ENCODE results near the gene EPHB2.

Gene EPHB2

GRCh38 chr1:22717037-22717760 is 6.6 kb downstream of the EPHB2 start:
- in situ Hi-C loops (cut with HindIII; ENCODE audit: low sequenced_read_pairs): loop anchor here (25.0 kb wide), 1 partner anchor 170 kb away; no protein-coding TSS in a partner anchor

DNA sequence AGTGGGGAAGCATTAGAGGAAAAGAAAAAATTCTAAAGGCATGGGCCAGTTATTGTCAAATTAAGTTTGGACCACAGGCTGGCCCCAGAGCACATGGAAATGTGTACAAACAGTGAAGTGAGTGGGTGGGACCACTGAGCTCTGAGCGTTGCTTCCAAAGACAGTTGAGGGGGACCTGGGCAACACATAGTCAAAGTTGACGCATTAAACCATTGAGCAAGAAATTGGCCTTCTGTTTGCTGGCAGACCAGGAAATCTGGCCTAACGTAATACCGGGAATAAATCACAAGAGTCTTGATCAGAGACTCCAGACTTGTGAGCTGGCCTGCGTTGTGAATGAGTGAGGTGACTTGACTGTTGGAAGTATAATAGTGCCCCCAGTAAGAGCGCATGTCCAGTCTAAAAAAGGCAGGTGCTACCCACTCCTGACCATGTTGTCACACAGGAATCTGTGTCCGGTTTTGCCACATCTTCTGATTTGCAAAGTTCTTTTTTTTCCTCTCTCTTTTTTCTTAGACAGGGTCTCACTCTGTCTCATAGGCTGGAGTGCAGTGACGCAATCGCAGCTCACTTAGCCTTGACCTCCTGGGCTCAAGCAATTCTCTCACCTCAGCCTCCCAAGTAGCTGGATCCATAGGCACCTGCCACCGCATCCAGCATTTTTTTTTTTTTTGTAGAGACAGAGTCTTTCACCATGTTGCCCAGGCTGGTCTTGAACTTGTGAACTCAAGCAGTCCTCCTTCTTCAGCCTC is 10.7 kb downstream of the EPHB2 start:
- in situ Hi-C loops (cut with HindIII; ENCODE audit: low sequenced_read_pairs): loop anchor here (5.0 to 25.0 kb wide), 2 partner anchors 54 to 166 kb away; no protein-coding TSS in a partner anchor

GRCh38 chr1:22722901-22723550 is 12.4 kb downstream of the EPHB2 start:
- in situ Hi-C loops (cut with HindIII; ENCODE audit: low sequenced_read_pairs): loop anchor here (5.0 to 25.0 kb wide), 2 partner anchors 56 to 164 kb away; no protein-coding TSS in a partner anchor

DNA sequence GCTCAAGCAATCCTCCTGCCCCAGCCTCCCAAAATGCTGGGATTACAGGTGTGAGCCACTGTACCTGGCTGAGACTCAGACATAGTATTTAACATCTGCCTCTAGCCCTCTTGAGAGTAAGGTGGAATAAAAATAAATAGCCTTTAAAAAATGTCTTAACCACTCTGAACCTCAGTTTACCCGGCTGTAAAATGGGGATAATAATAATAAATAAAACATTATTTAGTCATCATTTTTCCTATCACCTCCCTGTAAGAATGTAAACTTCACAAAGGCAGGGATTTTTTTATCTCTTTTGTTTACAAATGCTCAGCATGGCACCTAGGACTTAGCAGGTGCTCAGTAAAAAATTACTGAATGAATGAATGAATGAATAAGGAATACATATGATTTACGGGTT is 17.2 kb downstream of the EPHB2 start:
- in situ Hi-C loops (cut with HindIII; ENCODE audit: low sequenced_read_pairs): no loop called here

- in situ Hi-C loops (cut with HindIII; ENCODE audit: low sequenced_read_pairs): no loop called here
Observed at GRCh38 chr1:22728751-22729399, 18.2 kb downstream of the EPHB2 start.

- in situ Hi-C loops (cut with HindIII; ENCODE audit: low sequenced_read_pairs): no loop called here
Observed at GRCh38 chr1:22729400-22729773, 18.7 kb downstream of the EPHB2 start.

GRCh38 chr1:22729912-22730311 is 19.3 kb downstream of the EPHB2 start:
- in situ Hi-C loops (cut with HindIII; ENCODE audit: low sequenced_read_pairs): no loop called here

GRCh38 chr1:22731924-22732720 is 21.5 kb downstream of the EPHB2 start:
- in situ Hi-C loops (cut with HindIII; ENCODE audit: low sequenced_read_pairs): no loop called here

DNA sequence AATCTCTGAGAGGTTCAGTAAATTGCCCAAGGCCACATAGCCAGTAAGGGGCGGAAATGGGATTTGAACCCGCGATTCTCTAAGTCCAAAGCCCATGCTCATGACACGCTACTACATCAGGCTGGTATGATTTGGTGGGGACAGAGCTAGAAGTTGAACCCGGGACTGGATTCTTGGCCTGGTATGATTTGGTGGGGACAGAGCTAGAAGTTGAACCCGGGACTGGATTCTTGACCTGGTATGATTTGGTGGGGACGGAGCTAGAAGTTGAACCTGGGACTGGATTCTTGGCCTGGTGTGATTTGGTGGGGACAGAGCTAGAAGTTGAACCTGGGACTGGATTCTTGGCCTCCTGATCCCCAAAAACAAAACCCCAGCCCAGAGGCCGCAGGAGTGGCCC is 23.0 kb downstream of the EPHB2 start:
- in situ Hi-C loops (cut with HindIII; ENCODE audit: low sequenced_read_pairs): no loop called here

DNA sequence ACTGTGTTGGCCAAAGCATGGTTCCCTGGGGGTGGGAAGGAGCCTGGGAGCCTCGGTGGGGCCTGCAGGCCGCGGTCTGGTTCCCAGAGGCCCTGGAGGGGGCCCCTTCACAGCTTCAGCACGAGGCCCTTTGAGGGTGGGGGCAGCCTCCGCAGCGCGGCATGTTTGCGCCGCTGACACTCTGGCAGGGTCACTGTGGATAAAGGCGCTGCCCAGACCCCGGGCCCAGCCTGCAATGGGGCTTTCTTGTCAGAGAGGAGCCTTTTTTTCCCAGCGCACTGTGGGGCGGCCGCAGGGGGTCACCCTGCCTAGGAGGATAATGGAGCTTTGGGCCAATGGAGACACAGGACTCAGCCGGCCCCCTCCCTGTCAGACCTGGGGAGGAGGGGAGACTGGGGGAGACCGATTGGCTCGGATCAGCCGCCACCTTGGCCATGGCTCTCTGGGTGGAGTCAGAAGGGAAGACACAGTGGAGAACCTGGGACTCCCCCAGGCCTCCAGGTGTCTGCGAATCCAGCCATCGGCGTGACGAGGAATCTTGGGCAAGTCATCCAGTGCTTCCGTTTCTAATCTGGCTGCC is 26.0 kb downstream of the EPHB2 start:
- in situ Hi-C loops (cut with HindIII; ENCODE audit: low sequenced_read_pairs): no loop called here

DNA sequence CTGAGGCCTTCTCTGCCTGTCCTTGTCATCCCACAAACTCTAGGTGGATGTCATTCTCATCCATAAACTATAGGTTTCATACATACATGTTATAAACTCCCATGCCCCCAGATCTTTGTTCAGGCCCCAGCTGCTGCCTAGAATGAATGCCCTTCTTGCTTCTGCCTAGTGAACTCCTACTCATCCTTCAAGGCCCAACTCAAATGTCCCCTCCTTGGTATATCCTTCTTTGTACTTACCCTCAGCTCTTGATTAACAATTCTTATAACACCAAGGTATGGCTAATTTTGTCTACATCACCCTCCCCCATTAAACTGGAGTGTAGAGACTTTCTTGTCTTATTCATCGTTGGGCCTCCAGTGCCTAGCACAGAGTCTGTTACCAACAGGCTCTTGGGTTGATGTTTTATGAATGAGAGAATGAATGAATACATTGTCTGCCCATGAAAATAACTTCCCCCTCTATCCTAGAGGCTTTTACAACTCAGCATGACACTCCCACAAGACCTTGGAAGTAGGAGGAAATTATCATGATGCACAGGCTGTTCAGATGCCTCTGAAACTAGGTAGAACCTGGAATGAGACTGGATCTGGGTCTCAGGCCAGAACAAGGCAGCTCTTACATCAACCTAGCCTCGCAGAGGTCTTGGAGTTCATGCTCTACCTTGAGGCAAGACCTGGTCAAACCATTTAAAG is 26.9 kb downstream of the EPHB2 start:
- in situ Hi-C loops (cut with HindIII; ENCODE audit: low sequenced_read_pairs): no loop called here

- in situ Hi-C loops (cut with HindIII; ENCODE audit: low sequenced_read_pairs): no loop called here
Observed at GRCh38 chr1:22738069-22738435, 27.4 kb downstream of the EPHB2 start.

- in situ Hi-C loops (cut with HindIII; ENCODE audit: low sequenced_read_pairs): no loop called here
Observed at GRCh38 chr1:22738522-22738921, 27.9 kb downstream of the EPHB2 start.

GRCh38 chr1:22739648-22740385 is 29.2 kb downstream of the EPHB2 start:
- in situ Hi-C loops (cut with HindIII; ENCODE audit: low sequenced_read_pairs): loop anchor here (5.0 kb wide), 1 partner anchor 82 kb away; no protein-coding TSS in a partner anchor

GRCh38 chr1:22741118-22741517 is 30.5 kb downstream of the EPHB2 start:
- in situ Hi-C loops (cut with HindIII; ENCODE audit: low sequenced_read_pairs): loop anchor here (5.0 kb wide), 1 partner anchor 81 kb away; no protein-coding TSS in a partner anchor

DNA sequence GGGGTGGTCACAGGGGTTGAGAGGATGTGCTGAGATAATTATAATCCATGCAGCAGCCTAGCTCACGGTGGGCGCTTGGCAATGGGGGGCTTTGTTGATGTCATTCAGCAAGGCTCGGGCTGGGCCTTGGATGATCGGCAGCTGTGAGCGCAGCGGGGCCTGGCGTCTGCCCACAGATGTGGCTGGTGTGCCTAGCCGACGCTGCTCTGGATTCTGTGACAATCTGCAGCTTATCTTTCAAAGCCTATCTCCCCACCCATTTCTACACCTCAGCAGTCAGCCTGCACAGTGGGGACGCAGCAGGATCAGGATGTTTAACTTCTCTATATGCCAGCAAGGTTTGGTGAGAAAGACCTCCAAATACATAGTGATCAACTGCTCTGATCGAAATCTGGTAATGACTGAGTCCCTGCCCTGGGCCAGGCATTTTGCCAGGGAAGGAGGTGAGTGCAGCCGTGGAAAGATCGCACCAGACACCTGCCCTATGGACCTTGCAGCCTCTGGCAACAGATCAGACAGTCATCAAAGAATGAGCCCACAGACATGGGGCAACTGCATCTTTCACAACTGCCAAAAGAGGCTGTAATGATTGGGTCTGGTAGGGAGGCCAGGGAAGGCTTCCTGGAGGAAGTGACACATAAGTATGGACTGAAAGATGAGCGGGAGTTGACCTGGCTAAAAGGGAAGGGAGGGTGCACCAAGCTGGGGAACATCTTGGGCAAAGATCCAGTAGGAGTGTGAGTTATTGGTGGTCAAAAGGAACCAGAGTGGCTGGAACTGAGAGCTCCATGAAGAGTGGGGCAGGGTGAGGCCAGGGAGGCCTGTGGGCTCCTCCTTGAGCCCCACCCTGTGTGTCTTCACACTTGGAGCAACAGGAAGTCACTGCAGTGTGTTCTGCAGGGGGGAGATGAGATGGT is 35.3 kb downstream of the EPHB2 start:
- in situ Hi-C loops (cut with HindIII; ENCODE audit: low sequenced_read_pairs): no loop called here

DNA sequence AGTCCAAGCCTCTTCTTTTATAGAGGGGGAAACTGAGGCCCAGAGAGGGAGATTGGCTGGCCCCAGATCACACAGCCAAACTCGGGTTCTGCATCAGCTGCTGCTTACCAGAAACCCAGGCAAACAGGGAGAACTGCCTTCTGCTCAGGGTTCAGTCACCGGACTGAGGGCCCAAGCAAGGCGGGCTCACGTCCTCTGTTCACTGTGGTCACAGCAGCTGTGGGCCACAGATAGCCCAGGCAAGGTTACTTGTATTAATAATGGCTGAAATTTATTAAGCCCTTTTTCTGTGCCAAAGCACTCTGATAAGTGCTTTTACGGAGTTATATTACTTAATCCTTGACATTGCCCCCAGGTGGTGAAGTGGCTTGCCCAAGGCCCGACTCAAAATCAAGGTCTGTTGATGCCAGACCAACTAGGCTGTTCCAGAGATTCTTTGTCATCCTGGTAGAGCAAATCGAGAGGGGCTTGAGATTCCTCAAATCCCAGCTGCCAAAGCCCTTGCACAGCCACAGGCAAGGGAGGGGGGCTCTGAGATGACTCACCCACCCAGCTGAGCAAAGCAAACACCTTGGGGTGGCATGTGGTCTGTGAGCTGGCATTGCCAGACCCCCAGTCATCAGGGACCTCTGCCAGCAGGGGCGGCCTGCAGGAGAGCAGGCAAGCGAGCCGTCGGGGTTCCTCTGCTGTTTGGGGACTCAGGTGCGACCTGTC is 36.5 kb downstream of the EPHB2 start:
- in situ Hi-C loops (cut with HindIII; ENCODE audit: low sequenced_read_pairs): no loop called here
